HG03060 (cell line): ENCODE data around the gene FABP1.

Experiments used
- ATAC-seq: cut with Tn5 transposase; IDR thresholded peaks from one replicate; pipeline ENCODE4 v1.9.1; 2021; ENCODE audit warnings: low read depth, moderate number of reproducible peaks; ENCODE audit not compliant: unreplicated experiment

The FABP1 gene

DNA sequence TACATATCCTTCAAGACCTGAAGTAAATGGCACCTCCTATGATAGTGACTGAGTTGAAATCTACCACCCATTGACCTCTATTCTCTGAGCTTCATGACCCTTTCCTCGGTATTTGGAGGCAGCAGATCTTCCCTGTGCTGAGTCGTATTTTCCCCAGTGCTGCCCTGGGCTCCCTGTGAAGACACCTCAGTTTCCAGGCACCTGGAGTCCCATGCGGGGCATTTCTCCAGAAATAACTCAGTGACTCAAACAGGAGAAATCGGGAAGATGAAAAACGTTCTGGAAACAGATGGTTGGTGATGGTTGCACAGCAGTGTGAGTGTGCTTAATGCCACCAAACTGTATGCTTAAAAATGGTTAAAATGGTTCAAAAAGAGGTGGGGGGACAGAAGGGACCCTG lies 42.3 kb downstream of the FABP1 start:
- ATAC-seq, result no peak

DNA sequence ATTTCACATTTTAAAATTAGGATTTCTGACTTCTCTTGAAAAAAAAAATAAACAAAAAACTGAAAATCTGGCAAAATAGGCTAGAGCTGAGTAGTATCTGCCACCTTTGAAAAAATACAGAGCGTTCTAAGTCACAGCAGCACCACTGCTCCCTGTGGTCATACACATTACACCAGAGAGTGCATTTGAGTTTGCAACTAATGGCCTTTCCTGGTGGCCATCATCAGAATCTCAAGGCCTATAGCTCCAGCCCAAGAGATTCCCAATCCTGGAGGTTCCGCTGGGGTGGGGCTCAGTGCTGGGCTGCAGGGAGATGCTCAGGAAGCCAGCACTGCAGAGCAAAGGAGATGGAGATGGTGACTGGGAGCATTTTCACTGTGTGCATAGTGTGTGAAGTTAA lies 42.8 kb downstream of the FABP1 start:
- ATAC-seq, result no peak

DNA sequence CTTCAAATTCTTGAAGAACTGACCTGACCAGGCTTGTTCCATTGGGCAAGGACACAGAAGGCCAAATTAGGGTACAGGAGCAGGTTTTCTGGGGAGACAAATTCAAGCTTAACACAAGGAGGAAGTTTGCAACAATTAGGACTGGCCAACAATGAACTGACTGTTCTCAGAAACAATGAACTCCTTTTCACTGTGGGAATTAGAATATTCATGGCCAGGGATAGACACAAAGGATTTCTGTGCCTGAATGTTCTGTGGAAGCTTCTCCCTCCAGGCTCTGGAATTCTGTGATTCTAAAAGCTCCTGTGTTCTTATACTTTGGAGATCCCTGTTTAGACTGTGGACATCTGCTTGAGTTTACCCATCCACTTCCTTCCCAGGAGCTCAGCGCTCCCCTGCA lies 45.1 kb downstream of the FABP1 start:
- no peak for ATAC-seq

DNA sequence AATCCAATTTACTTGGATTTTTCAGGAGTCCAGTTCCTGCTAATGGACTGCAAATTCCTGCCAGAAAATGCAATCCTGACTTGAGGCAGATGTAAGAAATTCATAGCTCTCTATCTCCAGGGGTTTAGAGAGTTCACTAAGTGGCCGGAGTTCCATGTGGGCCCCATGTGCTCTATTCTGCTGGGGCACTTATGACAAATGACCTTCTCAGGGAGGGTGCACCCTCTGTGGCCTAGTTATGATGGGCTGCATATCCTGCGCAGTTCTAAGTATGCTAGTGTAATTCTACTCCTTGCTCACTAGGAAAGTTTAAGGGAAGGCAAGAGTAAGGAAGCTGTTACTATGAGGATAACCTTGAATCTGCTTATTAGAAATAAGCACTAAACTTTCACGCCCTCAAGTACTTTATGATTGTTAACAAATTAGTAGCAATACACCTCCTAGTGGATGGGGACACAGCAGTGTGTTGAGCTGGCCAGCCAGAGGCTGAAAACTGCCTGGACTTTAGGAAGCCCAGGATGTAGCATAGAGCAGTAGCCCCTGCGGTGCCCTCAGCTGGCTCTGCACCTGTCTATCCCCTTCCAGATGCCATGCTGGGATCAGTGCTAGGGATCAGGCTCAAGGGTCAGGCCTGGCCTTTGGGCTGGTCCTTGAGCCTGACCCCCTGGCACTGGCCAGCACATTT lies 45.8 kb downstream of the FABP1 start:
- ATAC-seq, result no peak

DNA sequence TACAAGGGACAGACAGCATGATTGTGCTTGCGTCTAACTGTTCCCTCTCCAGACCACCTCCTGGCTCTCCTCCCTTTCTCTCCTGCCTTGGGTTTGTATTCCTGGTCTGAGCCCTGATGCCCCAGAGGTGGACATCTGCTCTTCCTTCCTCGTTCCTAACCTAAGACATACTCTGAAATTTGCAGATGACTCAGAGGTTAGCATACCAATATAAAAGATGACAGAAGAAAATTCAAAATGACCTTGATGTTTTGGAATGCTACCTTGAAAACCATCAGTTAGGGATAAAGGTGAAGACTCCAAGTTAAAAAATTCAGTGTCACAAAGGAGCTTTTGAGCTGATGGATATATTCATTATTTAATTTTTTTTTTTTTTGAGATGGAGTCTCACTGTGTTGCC lies 47.3 kb downstream of the FABP1 start:
- ATAC-seq, result no peak

DNA sequence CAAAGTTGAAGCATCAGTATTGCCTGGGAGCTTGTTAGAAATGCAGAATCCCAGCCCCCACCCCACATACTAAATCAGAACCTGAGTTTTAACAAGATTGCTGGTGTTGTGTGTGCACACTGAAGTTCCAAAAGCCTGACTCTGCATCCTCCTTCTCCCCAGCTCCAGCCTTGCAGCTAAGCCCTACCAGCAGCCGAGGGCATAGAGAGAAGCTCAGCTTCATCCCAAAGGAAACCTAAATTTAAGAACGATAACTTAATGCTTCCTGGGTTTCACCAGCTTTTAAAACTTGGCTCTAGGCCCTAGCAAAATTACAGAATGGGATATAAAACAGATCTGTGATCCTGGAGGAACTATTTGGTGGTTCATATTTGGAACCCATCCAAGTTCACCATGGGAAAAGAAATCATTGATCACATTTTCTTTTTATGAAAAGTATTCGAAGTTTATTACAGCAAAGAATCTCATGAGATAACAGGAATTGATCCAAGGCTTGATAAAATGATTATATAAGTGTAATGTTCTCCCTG lies 49.2 kb downstream of the FABP1 start:
- ATAC-seq, result no peak

DNA sequence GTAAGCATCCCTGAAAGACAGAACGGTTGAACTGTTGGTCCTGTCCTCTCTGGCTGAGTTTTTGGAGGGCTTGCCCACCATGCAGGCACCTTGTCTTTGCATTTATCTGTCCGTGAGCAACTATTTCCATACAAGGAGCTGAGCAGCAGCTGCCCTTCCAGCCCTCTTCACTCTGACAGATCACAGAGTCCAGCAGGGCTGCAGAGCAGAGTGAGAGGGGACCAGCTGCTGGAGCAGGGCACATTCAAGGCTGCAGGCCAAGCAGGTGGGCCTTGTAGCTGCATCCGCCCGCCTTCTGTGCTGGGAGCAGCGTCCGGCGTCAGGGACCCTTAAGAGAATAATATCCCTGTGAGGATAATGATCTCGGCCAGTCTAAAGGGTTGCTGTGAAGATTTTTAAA lies 50.8 kb downstream of the FABP1 start:
- ATAC-seq, result no peak

DNA sequence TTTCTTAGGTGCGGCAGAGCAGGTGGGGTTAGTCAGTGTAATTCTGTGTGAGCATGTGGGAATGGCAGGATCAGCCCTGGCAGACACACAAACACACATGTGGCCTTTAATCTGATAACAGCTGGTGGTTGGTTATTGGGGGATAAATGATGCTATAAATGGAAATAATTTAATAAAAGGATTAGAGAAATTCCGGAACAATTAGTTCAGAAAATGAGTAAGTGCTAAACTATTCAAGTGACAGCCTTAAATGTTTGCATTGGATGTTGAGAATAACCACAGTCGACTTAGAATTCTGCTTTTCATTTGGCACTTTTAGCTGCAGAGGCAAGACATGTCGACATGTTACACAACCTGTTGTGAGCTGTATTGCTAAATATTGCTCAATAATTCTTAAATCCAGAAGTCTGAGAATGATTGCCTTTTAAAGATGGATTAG lies 53.0 kb downstream of the FABP1 start:
- no peak for ATAC-seq

DNA sequence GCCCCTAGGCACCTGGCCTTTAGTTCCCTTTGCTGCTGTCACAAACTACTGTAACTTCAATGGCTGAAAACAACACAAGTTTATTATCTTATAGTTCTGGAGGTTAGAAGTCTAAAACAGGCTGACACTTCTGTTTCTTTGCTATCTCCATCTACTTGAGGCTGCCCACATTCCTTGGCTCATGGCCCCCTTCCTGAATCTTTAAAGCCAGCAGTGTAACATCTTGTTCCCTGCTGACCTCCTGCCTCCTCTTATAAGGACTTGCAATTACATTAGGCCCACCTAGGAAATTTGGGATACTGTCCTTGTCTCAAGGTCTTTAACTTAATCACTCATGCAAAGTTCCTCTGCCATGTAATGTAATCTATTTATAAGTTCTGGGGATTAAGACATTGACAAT lies 53.7 kb downstream of the FABP1 start:
- ATAC-seq, result no peak
